HepG2 (cell line): ENCODE measurements around the gene RHOT2. TPM values are rescaled to one million over a fixed set of nuclear protein-coding genes. Genes with fewer than 3 reads are reported as not detected.
A peak's percentile ranks its signal among the peaks of the same experiment; 100 is the strongest.

Experiments
- DMTF1 ChIP-seq: sonication (generic); formaldehyde crosslinking; IDR thresholded peaks from 2 replicates; pipeline ENCODE4 v1.4.0; 2020; ENCODE audit warnings: mild to moderate bottlenecking, missing genetic modification reagents
- ELF4 ChIP-seq: sonication (generic); formaldehyde crosslinking; IDR thresholded peaks from 2 replicates; pipeline ENCODE4 v1.5.0; 2020; ENCODE audit warnings: missing genetic modification reagents, mild to moderate bottlenecking, moderate library complexity, borderline replicate concordance
- FOXK2 ChIP-seq: fragments of 450-650 bp; IDR thresholded peaks from 2 replicates; pipeline ENCODE4 v1.6.1; 2016
- HNRNPUL1 ChIP-seq: fragments of 200-400 bp; formaldehyde crosslinking; IDR thresholded peaks from 2 replicates; pipeline ENCODE4 v1.6.1; 2017; ENCODE audit warnings: low read depth, mild to moderate bottlenecking, low read length, moderate library complexity
- HOXA3 ChIP-seq: sonication (generic); formaldehyde crosslinking; IDR thresholded peaks from 2 replicates; pipeline ENCODE4 v1.5.0; 2020; ENCODE audit warnings: missing genetic modification reagents
- IKZF1 ChIP-seq: fragments of 450-650 bp; IDR thresholded peaks from 2 replicates; pipeline ENCODE4 v1.7.1; 2016
- MBNL3 ChIP-seq: fragments of 250-450 bp; sonication (Bioruptor Pico); conservative IDR thresholded peaks from 2 replicates; pipeline ENCODE4 v1.8.0; 2022; ENCODE audit warnings: mild to moderate bottlenecking, inconsistent platforms
- MEF2D ChIP-seq: sonication (generic); formaldehyde crosslinking; IDR thresholded peaks from 2 replicates; pipeline ENCODE4 v1.5.1; 2020; ENCODE audit warnings: mild to moderate bottlenecking, missing genetic modification reagents
- MLLT10 ChIP-seq: sonication (generic); formaldehyde crosslinking; IDR thresholded peaks from 2 replicates; pipeline ENCODE4 v1.4.0; 2020; ENCODE audit warnings: missing genetic modification reagents
- PHF8 ChIP-seq: sonication (generic); formaldehyde crosslinking; IDR thresholded peaks from 2 replicates; pipeline ENCODE4 v1.5.0; 2020; ENCODE audit warnings: missing genetic modification reagents
- PITX1 ChIP-seq: sonication (generic); formaldehyde crosslinking; IDR thresholded peaks from 2 replicates; pipeline ENCODE4 v1.5.1; 2020; ENCODE audit warnings: mild to moderate bottlenecking, missing genetic modification reagents
- RAD21 ChIP-seq: fragments of 450-650 bp; formaldehyde crosslinking; IDR thresholded peaks from 2 replicates; pipeline ENCODE4 v1.5.0; 2020; ENCODE audit warnings: mild to moderate bottlenecking
- RAD51 ChIP-seq: fragments of 450-650 bp; IDR thresholded peaks from 2 replicates; pipeline ENCODE4 v1.6.1; 2016; ENCODE audit warnings: borderline replicate concordance
- RFX3 ChIP-seq: IDR thresholded peaks from 2 replicates; pipeline ENCODE4 v1.6.1; 2016; ENCODE audit warnings: missing biosample characterization, missing genetic modification reagents
- TRIM24 ChIP-seq: sonication (generic); formaldehyde crosslinking; IDR thresholded peaks from 2 replicates; pipeline ENCODE4 v1.8.0; 2022; ENCODE audit warnings: mild to moderate bottlenecking, missing genetic modification reagents
- ZBTB14 ChIP-seq: sonication (generic); formaldehyde crosslinking; IDR thresholded peaks from 2 replicates; pipeline ENCODE4 v1.4.0; 2020; ENCODE audit warnings: missing genetic modification reagents
- ZBTB25 ChIP-seq: IDR thresholded peaks from 2 replicates; pipeline ENCODE4 v1.6.1; 2018; ENCODE audit warnings: missing genetic modification reagents
- ZBTB38 ChIP-seq: sonication (generic); formaldehyde crosslinking; IDR thresholded peaks from 2 replicates; pipeline ENCODE4 v1.5.1; 2020; ENCODE audit warnings: mild to moderate bottlenecking, missing genetic modification reagents
- ZFY ChIP-seq: sonication (generic); formaldehyde crosslinking; IDR thresholded peaks from 2 replicates; pipeline ENCODE4 v1.4.0; 2020; ENCODE audit warnings: missing genetic modification reagents
- ZNF33B ChIP-seq: sonication (generic); formaldehyde crosslinking; IDR thresholded peaks from 2 replicates; pipeline ENCODE4 v1.5.1; 2020; ENCODE audit warnings: mild to moderate bottlenecking, missing genetic modification reagents
- ZNF543 ChIP-seq: sonication (generic); formaldehyde crosslinking; IDR thresholded peaks from 2 replicates; pipeline ENCODE4 v1.4.0; 2020; ENCODE audit warnings: mild to moderate bottlenecking, missing genetic modification reagents
- ZNF687 ChIP-seq: sonication (generic); formaldehyde crosslinking; IDR thresholded peaks from 2 replicates; pipeline ENCODE4 v1.5.1; 2020; ENCODE audit warnings: mild to moderate bottlenecking, missing genetic modification reagents, moderate library complexity
- ZNF883 ChIP-seq: sonication (generic); formaldehyde crosslinking; IDR thresholded peaks from 2 replicates; pipeline ENCODE4 v1.5.1; 2020; ENCODE audit warnings: mild to moderate bottlenecking, missing genetic modification reagents; ENCODE audit errors: not compliant biosample characterization
- polyA plus RNA-seq, 8 experiments: library from polyadenylated mRNA; depleted of rRNA in 3 of 8; stranded (reverse) in 7 of 8; unstranded in 1 of 8; fragments of >200 nt; fragmentation: Illumina TruSeq in 4 of 8; extraction: Trizol in 4 of 8; gene quantifications; 2 replicates each; pipeline versions ENCODE4 v1.2.1 to v1.2.3, GENCODE V29; 2011 to 2016; ENCODE audit warnings: low read depth in 4 of 8, missing spikeins in 1 of 8, mixed read lengths in 1 of 8; ENCODE audit not compliant: insufficient read depth in 1 of 8
- total RNA-seq, 5 experiments: library from RNA; depleted of rRNA; stranded (reverse); fragments of >200 nt; fragmentation: Illumina TruSeq; extraction: Trizol; gene quantifications; 2 replicates each; pipeline ENCODE4 v1.2.3, GENCODE V29; 2016; ENCODE audit warnings: low read depth in 1 of 5

RHOT2 gene
- total and polyA plus RNA-seq, 2 of the 13 experiments (the other 11 are each of a cell fraction or from before 2014, with no cell fraction given), result 63.6 to 76.9 TPM

GRCh38 chr16:679814-680624, 12.1 kb downstream of the RHOT2 start, which contains the start of gene STUB1 (continued):
- TF ChIP-seq ZNF687 (CRISPR knock-in tag) (peak; percentile 5; the same call in 1 of the 2 replicates), RAD21 (peak; percentile 50; the same call in 1 of the 2 replicates), MBNL3 (CRISPR knock-in tag) (no peak), ZNF883 (CRISPR knock-in tag) (peak; percentile 2), IKZF1 (no peak), HNRNPUL1 (no peak), RAD51 (no peak), ZNF543 (CRISPR knock-in tag) (0 out of 2 replicates have a peak, but pooled peaks have one; percentile 4), TRIM24 (CRISPR knock-in tag) (no peak), MLLT10 (CRISPR knock-in tag) (no peak), ZFY (CRISPR knock-in tag) (peak; percentile 75), ZBTB25 (CRISPR knock-in tag) (no peak), PHF8 (CRISPR knock-in tag) (peak; percentile 64), HOXA3 (peak; percentile 39; the same call in 1 of the 2 replicates), ZBTB38 (CRISPR knock-in tag) (peak; percentile 46), FOXK2 (no peak), PITX1 (CRISPR knock-in tag) (no peak), ZBTB14 (CRISPR knock-in tag) (peak; percentile 70; the same call in 1 of the 2 replicates), MEF2D (no peak), RFX3 (CRISPR knock-in tag) (no peak), DMTF1 (CRISPR knock-in tag) (no peak), ELF4 (CRISPR knock-in tag) (no peak), ZNF33B (CRISPR knock-in tag) (no peak)
